NT2/D1 (cell line): ENCODE results near the gene GRIA4.

Experiments used
- DNase-seq: peaks from one replicate; pipeline ENCODE4 v3.0.0-alpha.2; 2011; ENCODE audit warnings: low read depth, low spot score
- H3K27me3 ChIP-seq: 2 replicates; pipeline ENCODE4 v1.6.0; 2011; ENCODE audit warnings: mild to moderate bottlenecking; ENCODE audit not compliant: insufficient read length, insufficient read depth
- H3K36me3 ChIP-seq: 2 replicates; pipeline ENCODE4 v1.6.1; 2011; ENCODE audit warnings: mild to moderate bottlenecking, low read length, mixed read lengths; ENCODE audit not compliant: insufficient read depth, insufficient read length
- H3K4me1 ChIP-seq: 2 replicates; pipeline ENCODE4 v1.5.1; 2011; ENCODE audit not compliant: insufficient read depth, insufficient read length
- H3K4me3 ChIP-seq: 2 replicates; pipeline ENCODE4 v1.5.1; 2011; ENCODE audit warnings: low read depth; ENCODE audit not compliant: insufficient read length
- H3K9ac ChIP-seq: 2 replicates; pipeline ENCODE4 v1.6.0; 2011; ENCODE audit warnings: low read depth; ENCODE audit not compliant: insufficient read length
- H3K9me3 ChIP-seq: 2 replicates; pipeline ENCODE4 v1.5.1; 2011; ENCODE audit warnings: mild to moderate bottlenecking, low read length; ENCODE audit not compliant: insufficient read depth
- SUZ12 ChIP-seq: IDR thresholded peaks from 2 replicates; pipeline ENCODE4 v1.6.1; 2011; ENCODE audit not compliant: insufficient read length, insufficient read depth; ENCODE audit errors: extremely low read depth
- YY1 ChIP-seq: IDR thresholded peaks from 2 replicates; pipeline ENCODE4 v1.6.1; 2011; ENCODE audit not compliant: insufficient read length, insufficient read depth
- ZNF274 ChIP-seq: IDR thresholded peaks from 2 replicates; pipeline ENCODE4 v1.6.1; 2011; ENCODE audit warnings: mild to moderate bottlenecking, low read depth, low read length

Gene GRIA4

DNA sequence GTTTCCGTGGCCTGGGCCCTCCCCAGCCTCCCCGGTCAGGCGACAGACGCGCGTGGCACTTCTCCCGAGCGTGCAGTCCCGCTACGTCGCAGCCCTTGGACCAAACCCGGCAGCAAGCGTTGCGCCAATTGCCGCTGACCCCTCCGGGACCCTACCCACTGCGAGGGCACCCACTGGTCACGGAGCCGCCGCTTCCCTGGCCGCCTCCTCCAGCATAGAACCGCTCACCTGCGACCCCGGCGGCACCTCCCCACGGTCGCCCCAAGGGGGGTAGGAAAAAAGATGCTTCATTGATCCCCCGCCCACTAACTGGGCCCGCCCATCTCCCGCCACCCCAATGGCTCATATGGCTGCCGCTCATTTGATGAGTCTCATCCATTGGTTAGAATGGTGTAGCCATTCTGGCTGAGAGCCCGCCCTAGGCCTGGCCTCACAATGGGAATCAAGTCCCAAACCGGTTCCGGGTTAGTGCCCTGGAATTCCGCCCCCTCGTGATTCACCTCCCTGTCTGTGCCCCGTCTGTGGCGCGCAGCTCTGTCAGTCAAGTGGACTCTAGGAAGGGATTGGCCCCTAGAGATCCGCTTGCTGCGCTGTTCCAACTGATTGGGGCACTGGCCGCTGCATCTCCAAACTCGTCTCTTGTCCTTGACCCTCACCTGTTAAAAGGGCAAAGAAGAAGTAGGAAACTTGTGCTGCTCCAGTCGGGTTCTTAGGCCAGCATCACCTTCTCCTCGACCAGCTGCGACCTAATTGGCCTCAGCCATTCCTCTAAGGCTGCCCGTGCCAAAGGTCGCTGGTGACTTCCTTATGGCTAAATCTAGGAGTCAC lies 412.3 kb downstream of the GRIA4 start, which contains the start of gene MSANTD4:
Gene MSANTD4 (minus strand): TSS at position 274 of the 828 bp plus-strand sequence. CDS start 11,323 bp downstream, outside the sequence.
- peak within 1 kb of the TSS; percentile 82 for H3K9ac ChIP-seq
- peak; percentile 95 for DNase-seq
- TF ChIP-seq ZNF274 = no peak
- H3K27me3 ChIP-seq = no peaks in the 10 kb centered on the region
- H3K4me1 ChIP-seq = no peaks in the 10 kb centered on the region
- peaks cover 7% of the 10 kb centered on the region for H3K36me3 ChIP-seq
- no peaks in the 10 kb centered on the region for H3K9me3 ChIP-seq
- H3K4me3 ChIP-seq = peak within 1 kb of the TSS; percentile 86

DNA sequence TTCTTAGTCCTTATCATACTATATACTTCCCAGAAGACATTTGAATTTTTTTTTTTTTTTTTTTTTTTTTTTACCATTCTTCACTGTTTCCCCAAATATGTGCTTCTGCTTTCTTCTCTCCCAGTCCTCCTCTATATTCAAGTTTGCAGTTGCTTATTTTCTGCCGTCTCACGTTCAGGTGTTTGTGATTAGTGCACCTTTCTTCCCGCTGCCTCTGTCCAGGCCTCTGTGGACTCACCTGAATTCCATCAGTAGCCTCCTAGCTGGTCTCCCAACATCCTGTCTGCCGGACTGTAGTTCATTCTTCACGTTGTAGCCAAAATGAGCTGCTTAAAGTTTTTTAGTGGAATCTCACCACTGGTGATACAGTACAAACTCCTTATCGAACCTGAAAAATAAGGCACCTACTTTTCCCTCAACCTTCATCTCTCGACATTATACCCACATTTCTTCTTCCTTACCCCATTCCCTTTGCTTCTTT lies 413.0 kb downstream of the GRIA4 start:
- DNase-seq = no peak
- H3K4me1 ChIP-seq = no peaks in the 10 kb centered on the region
- H3K9me3 ChIP-seq = no peaks in the 10 kb centered on the region
- TF ChIP-seq SUZ12 (no peak), YY1 (no peak), ZNF274 (no peak)
- no peaks in the 10 kb centered on the region for H3K27me3 ChIP-seq
- peaks cover 6% of the 10 kb centered on the region for H3K36me3 ChIP-seq
- H3K9ac ChIP-seq = no peak overlapping the region
- peak overlapping the region; percentile 86 for H3K4me3 ChIP-seq

DNA sequence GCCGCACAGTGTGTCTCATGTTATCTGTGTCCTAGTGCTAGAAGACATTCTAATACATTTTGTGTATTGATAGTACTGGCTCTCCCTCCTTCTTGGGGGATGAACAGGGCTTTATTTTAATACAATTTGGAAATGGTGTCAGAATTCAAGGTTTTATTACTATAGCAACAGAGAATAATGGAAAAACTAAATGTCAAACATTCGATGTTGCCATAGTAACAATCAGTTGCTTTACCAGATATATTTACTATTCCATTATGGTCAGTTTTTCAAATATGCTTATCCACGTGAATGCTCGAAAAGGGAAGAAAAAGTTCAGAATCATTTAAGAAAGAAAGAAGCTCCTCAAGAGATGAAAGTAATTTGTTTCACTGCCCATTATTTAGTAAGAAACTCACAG lies 420.7 kb downstream of the GRIA4 start:
- DNase-seq = no peak
- Histone ChIP-seq H3K9ac (no peak overlapping the region), H3K9me3 (no peaks in the 10 kb centered on the region), H3K27me3 (no peaks in the 10 kb centered on the region), H3K4me3 (no peak overlapping the region), H3K36me3 (no peaks in the 10 kb centered on the region), H3K4me1 (no peaks in the 10 kb centered on the region)
- TF ChIP-seq YY1 = no peak
- TF ChIP-seq SUZ12 = no peak
- no peak for TF ChIP-seq ZNF274

DNA sequence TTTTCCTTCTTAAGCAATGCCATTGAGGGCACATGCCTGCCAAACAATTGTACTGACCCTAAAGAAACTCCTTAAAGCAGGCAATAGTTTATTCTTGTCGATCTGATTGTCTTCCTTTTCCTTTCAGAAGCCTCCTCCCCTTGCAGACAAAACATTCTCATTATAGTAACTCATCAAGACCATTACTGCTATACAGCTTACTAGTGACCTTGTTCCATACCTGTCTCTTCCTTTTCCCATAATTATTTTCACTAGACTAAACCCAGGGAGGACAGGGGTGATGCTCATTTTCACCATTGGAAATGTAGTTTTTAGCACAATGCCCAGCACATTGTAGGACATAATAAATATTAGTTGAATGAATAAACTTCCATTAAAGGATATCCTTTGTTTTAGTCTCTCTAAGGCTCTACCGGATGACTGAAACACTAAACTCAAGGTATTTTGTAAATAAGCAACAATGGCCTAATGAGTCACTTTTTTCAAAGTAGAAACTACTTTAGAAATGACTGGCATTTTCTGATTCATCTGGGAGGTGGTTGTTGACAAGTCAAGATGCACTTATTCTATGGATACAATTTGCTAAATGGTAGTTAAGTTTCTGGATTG lies 421.4 kb downstream of the GRIA4 start:
- TF ChIP-seq SUZ12 (no peak), YY1 (no peak), ZNF274 (no peak)
- no peaks in the 10 kb centered on the region for H3K4me1 ChIP-seq

More for the DNA sequence above, 421.4 kb downstream of the GRIA4 start:
- no peak for DNase-seq
- Histone ChIP-seq H3K9me3 (no peaks in the 10 kb centered on the region), H3K4me3 (no peak overlapping the region), H3K27me3 (no peaks in the 10 kb centered on the region), H3K36me3 (no peaks in the 10 kb centered on the region), H3K9ac (no peak overlapping the region)
